GM12878 (cell line): ENCODE results near the gene NUAK2. TPM values are rescaled to one million over a fixed set of nuclear protein-coding genes. Genes with fewer than 3 reads are reported as not detected.
A peak's percentile ranks its signal among the peaks of the same experiment; 100 is the strongest.

ENCODE experiments used
- CHD2 ChIP-seq: IDR thresholded peaks from 2 replicates; pipeline ENCODE4 v1.6.1; 2011; ENCODE audit warnings: low read depth, low read length, improper control_type of control experiment, borderline replicate concordance
- EP300 ChIP-seq, 2 experiments: fragments of 150-350 bp in 1 of 2; IDR thresholded peaks; 2 replicates each; pipeline ENCODE4 v1.6.1; 2011 to 2012; ENCODE audit warnings: low read depth in 2 of 2, low read length in 2 of 2, borderline replicate concordance in 1 of 2, improper control_type of control experiment in 1 of 2, inconsistent platforms in 1 of 2; ENCODE audit not compliant: control insufficient read depth in 1 of 2
- EZH2 ChIP-seq: IDR thresholded peaks from 2 replicates; pipeline ENCODE4 v1.6.1; 2012; ENCODE audit warnings: low read depth, mild to moderate bottlenecking, control low read depth, inconsistent platforms, low read length, borderline replicate concordance; ENCODE audit not compliant: control insufficient read depth
- KDM1A ChIP-seq: fragments of 200-600 bp; sonication (generic); IDR thresholded peaks from 2 replicates; pipeline ENCODE4 v1.6.1; 2016; ENCODE audit warnings: borderline replicate concordance
- NR2F1 ChIP-seq: fragments of 450-650 bp; conservative IDR thresholded peaks from 2 replicates; pipeline ENCODE4 v1.6.1; 2017; ENCODE audit warnings: mild to moderate bottlenecking
- POLR2AphosphoS2 ChIP-seq: IDR thresholded peaks from 2 replicates; pipeline ENCODE4 v1.6.1; 2011; ENCODE audit warnings: low read depth, mild to moderate bottlenecking, low read length, improper control_type of control experiment, moderate library complexity
- RAD21 ChIP-seq: IDR thresholded peaks from 2 replicates; pipeline ENCODE4 v1.6.1; 2011; ENCODE audit warnings: mild to moderate bottlenecking, low read depth, low read length, moderate library complexity; ENCODE audit not compliant: insufficient read depth
- SIN3A ChIP-seq: IDR thresholded peaks from 2 replicates; pipeline ENCODE4 v1.6.1; 2012; ENCODE audit warnings: low read depth, low read length, improper control_type of control experiment
- SRF ChIP-seq, 2 experiments: IDR thresholded peaks; 2 replicates each; pipeline ENCODE4 v1.6.1; 2011; ENCODE audit warnings: low read depth in 2 of 2, low read length in 2 of 2, mild to moderate bottlenecking in 1 of 2, moderate library complexity in 1 of 2
- TAF1 ChIP-seq: IDR thresholded peaks from 2 replicates; pipeline ENCODE4 v1.6.1; 2011; ENCODE audit warnings: mild to moderate bottlenecking, low read depth, low read length, borderline replicate concordance
- polyA plus RNA-seq, 11 experiments: library from polyadenylated mRNA; depleted of rRNA in 4 of 11; unstranded in 6 of 11; stranded (reverse) in 5 of 11; fragments of >200 nt; fragmentation: Nextera tagmentation in 4 of 11; fragmentation: Illumina TruSeq in 1 of 11; extraction: Ambion mirVana in 4 of 11; extraction: Trizol in 1 of 11; gene quantifications; 1 replicate in 1 of 11; 2 replicates in 10 of 11; pipeline versions ENCODE4 v1.2.1 to v1.2.3, GENCODE V29; 2011 to 2016; ENCODE audit warnings: inconsistent platforms in 2 of 11, missing spikeins in 2 of 11, low read depth in 1 of 11
- total RNA-seq, 4 experiments: library from RNA; depleted of rRNA in 3 of 4; stranded (reverse); fragments of >200 nt in 3 of 4; fragmentation: Illumina TruSeq in 1 of 4; extraction: Trizol in 1 of 4; gene quantifications; 2 replicates each; pipeline versions ENCODE4 v1.2.1 to v1.2.3, GENCODE V29; 2013 to 2021
- TF ChIP-seq, protein P1 (sequence below): fragments of 450-650 bp; formaldehyde crosslinking; IDR thresholded peaks from 2 replicates; pipeline ENCODE4 v1.5.0; 2022; ENCODE audit warnings: mild to moderate bottlenecking, missing genetic modification characterization
- TF ChIP-seq, protein P2 (sequence below): fragments of 450-650 bp; IDR thresholded peaks from 2 replicates; pipeline ENCODE4 v1.6.1; 2016; ENCODE audit warnings: mild to moderate bottlenecking, moderate library complexity, borderline replicate concordance
- TF ChIP-seq, protein P3 (sequence below): fragments of 450-650 bp; IDR thresholded peaks from 2 replicates; pipeline ENCODE4 v1.6.1; 2018; ENCODE audit warnings: mild to moderate bottlenecking, low read depth, moderate library complexity; ENCODE audit not compliant: partially characterized antibody
- TF ChIP-seq, protein P4 (sequence below): fragments of 450-650 bp; IDR thresholded peaks from 2 replicates; pipeline ENCODE4 v1.6.1; 2016; ENCODE audit warnings: mild to moderate bottlenecking
- TF ChIP-seq, protein P5 (sequence below): fragments of 450-650 bp; IDR thresholded peaks from 2 replicates; pipeline ENCODE4 v1.6.1; 2017; ENCODE audit warnings: borderline replicate concordance

NUAK2 gene
- total and polyA plus RNA-seq, 10 of the 15 experiments (the other 5 are each of a cell fraction or from before 2014, with no cell fraction given) = 0.27 to 3.0 (median 1.2) TPM

DNA sequence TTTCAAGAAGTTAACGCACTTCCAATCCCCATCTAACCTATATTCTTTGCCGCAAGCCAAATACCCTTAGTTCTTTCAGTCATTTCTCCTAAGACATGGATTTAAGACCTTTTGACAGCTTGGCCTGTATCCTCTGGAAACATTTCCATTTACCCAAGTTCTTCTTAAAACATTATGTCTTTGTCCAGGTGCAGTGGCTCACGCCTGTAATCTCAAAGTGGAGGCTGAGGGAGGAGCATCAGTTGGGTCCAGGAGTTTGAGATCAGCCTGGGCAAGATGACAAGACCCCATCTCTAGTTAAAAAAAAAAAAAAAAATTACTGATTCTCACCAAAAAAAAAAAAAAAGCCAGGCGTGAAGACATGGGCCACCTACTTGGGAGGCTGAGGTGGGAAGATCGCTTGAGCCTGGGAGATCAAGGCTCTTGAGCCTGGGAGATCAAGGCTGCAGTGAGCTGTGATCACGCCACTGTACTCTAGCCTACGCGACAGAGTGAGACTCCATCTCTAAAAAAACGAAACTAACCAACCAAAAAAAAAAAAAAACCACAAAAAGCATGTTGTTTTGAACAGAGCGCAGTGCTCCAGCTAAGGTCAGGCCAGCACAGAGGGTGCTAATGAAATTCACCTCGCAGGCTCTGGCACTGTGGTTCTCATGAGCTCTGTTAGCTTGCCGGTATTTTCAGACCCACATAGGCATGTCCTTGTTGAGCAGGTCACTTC is 36.0 kb downstream of the NUAK2 start (continued):
- TF ChIP-seq EZH2 (no peak), NR2F1 (peak; percentile 86), KDM1A (no peak), SIN3A (no peak), SRF (IDR thresholded peaks at IDR 0.05; ENCODE audit: low read depth in 2 of 2, low read length in 2 of 2) (no peak), CHD2 (peak; percentile 51; the same call in 1 of the 2 replicates), RAD21 (no peak), EP300 (IDR thresholded peaks at IDR 0.05; ENCODE audit: borderline replicate concordance in 1 of 2, control insufficient read depth in 1 of 2, low read depth in 2 of 2, low read length in 2 of 2) (peak; percentile 40 to 85; a peak in 1 of 4 replicates), TAF1 (no peak), POLR2AphosphoS2 (no peak)
- TF ChIP-seq, protein P1, sequence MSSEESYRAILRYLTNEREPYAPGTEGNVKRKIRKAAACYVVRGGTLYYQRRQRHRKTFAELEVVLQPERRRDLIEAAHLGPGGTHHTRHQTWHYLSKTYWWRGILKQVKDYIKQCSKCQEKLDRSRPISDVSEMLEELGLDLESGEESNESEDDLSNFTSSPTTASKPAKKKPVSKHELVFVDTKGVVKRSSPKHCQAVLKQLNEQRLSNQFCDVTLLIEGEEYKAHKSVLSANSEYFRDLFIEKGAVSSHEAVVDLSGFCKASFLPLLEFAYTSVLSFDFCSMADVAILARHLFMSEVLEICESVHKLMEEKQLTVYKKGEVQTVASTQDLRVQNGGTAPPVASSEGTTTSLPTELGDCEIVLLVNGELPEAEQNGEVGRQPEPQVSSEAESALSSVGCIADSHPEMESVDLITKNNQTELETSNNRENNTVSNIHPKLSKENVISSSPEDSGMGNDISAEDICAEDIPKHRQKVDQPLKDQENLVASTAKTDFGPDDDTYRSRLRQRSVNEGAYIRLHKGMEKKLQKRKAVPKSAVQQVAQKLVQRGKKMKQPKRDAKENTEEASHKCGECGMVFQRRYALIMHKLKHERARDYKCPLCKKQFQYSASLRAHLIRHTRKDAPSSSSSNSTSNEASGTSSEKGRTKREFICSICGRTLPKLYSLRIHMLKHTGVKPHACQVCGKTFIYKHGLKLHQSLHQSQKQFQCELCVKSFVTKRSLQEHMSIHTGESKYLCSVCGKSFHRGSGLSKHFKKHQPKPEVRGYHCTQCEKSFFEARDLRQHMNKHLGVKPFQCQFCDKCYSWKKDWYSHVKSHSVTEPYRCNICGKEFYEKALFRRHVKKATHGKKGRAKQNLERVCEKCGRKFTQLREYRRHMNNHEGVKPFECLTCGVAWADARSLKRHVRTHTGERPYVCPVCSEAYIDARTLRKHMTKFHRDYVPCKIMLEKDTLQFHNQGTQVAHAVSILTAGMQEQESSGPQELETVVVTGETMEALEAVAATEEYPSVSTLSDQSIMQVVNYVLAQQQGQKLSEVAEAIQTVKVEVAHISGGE (CRISPR knock-in tag) = no peak
- TF ChIP-seq, protein P2, sequence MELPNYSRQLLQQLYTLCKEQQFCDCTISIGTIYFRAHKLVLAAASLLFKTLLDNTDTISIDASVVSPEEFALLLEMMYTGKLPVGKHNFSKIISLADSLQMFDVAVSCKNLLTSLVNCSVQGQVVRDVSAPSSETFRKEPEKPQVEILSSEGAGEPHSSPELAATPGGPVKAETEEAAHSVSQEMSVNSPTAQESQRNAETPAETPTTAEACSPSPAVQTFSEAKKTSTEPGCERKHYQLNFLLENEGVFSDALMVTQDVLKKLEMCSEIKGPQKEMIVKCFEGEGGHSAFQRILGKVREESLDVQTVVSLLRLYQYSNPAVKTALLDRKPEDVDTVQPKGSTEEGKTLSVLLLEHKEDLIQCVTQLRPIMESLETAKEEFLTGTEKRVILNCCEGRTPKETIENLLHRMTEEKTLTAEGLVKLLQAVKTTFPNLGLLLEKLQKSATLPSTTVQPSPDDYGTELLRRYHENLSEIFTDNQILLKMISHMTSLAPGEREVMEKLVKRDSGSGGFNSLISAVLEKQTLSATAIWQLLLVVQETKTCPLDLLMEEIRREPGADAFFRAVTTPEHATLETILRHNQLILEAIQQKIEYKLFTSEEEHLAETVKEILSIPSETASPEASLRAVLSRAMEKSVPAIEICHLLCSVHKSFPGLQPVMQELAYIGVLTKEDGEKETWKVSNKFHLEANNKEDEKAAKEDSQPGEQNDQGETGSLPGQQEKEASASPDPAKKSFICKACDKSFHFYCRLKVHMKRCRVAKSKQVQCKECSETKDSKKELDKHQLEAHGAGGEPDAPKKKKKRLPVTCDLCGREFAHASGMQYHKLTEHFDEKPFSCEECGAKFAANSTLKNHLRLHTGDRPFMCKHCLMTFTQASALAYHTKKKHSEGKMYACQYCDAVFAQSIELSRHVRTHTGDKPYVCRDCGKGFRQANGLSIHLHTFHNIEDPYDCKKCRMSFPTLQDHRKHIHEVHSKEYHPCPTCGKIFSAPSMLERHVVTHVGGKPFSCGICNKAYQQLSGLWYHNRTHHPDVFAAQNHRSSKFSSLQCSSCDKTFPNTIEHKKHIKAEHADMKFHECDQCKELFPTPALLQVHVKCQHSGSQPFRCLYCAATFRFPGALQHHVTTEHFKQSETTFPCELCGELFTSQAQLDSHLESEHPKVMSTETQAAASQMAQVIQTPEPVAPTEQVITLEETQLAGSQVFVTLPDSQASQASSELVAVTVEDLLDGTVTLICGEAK = no peak
- TF ChIP-seq, protein P3, sequence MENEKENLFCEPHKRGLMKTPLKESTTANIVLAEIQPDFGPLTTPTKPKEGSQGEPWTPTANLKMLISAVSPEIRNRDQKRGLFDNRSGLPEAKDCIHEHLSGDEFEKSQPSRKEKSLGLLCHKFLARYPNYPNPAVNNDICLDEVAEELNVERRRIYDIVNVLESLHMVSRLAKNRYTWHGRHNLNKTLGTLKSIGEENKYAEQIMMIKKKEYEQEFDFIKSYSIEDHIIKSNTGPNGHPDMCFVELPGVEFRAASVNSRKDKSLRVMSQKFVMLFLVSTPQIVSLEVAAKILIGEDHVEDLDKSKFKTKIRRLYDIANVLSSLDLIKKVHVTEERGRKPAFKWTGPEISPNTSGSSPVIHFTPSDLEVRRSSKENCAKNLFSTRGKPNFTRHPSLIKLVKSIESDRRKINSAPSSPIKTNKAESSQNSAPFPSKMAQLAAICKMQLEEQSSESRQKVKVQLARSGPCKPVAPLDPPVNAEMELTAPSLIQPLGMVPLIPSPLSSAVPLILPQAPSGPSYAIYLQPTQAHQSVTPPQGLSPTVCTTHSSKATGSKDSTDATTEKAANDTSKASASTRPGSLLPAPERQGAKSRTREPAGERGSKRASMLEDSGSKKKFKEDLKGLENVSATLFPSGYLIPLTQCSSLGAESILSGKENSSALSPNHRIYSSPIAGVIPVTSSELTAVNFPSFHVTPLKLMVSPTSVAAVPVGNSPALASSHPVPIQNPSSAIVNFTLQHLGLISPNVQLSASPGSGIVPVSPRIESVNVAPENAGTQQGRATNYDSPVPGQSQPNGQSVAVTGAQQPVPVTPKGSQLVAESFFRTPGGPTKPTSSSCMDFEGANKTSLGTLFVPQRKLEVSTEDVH = no peak
- TF ChIP-seq, protein P4, sequence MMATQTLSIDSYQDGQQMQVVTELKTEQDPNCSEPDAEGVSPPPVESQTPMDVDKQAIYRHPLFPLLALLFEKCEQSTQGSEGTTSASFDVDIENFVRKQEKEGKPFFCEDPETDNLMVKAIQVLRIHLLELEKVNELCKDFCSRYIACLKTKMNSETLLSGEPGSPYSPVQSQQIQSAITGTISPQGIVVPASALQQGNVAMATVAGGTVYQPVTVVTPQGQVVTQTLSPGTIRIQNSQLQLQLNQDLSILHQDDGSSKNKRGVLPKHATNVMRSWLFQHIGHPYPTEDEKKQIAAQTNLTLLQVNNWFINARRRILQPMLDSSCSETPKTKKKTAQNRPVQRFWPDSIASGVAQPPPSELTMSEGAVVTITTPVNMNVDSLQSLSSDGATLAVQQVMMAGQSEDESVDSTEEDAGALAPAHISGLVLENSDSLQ = no peak
- TF ChIP-seq, protein P5, sequence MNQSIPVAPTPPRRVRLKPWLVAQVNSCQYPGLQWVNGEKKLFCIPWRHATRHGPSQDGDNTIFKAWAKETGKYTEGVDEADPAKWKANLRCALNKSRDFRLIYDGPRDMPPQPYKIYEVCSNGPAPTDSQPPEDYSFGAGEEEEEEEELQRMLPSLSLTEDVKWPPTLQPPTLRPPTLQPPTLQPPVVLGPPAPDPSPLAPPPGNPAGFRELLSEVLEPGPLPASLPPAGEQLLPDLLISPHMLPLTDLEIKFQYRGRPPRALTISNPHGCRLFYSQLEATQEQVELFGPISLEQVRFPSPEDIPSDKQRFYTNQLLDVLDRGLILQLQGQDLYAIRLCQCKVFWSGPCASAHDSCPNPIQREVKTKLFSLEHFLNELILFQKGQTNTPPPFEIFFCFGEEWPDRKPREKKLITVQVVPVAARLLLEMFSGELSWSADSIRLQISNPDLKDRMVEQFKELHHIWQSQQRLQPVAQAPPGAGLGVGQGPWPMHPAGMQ = no peak
